Measurements from ENCODE around the gene GPR84. TPM values are rescaled to one million over a fixed set of nuclear protein-coding genes. Genes with fewer than 3 reads are reported as not detected.

The GPR84 gene
- total and polyA plus RNA-seq, 5 donors = 0.20 to 0.71 (median 0.40) TPM

DNA sequence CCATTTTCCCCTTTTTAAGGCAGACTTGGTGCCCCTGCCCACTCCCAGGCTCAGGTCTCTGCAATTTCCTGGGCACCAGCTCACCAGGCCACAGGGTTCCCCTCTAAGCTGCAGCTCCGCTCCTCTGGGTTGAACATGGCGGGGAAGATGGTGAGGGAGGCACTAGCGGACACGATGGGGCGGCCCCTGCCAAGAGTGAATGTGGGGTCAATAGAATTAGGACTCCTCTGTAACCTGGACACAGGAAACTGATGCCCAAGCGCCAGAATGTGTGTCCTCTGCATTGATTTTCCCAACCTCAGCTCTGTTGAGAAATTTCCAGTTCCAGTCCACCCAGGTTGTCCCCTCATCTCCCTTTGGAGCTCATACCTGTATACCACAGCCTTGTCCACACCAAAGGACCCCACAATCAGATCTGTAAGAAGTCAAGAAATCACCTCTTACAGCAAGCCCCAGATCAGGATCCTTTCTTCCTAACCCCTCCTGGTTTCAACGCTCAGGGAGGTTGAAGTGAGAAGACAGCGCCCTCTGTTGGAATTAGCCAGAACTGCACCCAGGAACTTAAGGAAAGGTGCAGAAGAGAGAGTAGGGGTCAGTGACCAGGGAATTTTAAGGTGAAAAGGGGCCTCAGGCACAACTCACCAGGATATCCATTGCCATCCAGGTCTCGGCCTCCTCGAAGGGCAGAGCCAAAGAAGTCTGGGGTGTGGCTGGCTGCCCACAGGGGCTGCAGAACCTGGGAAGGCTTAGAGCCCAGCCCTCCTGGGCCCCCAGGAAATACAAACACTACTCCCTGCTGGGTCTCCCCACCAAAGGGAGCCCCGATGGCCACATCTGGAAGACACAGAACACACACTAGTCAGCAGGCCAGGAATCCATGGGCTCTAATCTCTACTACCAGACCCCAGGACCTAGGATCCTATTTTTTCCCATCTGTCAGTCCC lies 40.0 kb upstream of the GPR84 start:
- 68% methylated on average over 11 of the region's 11 CpGs for WGBS
- H3K27ac ChIP-seq (ENCODE audit: low read length) = no peak overlapping the region
- no peaks in the 10 kb centered on the region for H3K9me3 ChIP-seq (ENCODE audit: control insufficient read depth, low read length)
- ATAC-seq (no peak), DNase-seq (peak in 1 of 3 donors; percentile 51)
- no peak overlapping the region for H3K4me3 ChIP-seq (ENCODE audit: low read length)
- intact Hi-C loops (cut with DNase I) = loop anchor here in 1 of 4 donors (5.0 kb wide), 1 partner anchor 33 kb away; no protein-coding TSS in a partner anchor
- H3K4me1 ChIP-seq (ENCODE audit: control insufficient read depth, insufficient read depth, low read length) = peaks cover 8% of the 10 kb centered on the region
- no peaks in the 10 kb centered on the region for H3K27me3 ChIP-seq (ENCODE audit: control insufficient read depth, insufficient read depth)

DNA sequence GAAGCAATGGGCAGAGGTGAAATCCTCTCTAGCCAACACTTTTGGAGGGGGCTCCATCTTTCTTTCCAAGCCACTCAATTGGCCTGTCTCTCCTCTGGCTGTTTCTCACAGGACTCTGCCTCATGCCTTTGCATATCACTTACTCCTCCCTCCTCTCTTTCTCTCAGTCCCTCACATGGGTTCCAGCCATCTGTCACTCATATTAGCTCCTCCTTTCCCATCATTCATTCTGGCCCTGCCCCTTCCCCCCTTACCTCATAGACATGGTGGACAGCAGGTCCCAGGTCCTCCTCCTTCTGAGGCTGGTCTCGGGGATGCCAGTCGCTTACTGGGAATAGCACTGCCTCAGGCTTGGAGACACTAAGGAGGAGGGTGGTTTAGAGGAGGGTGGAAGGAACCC lies 36.8 kb upstream of the GPR84 start:
- H3K27me3 ChIP-seq (ENCODE audit: control insufficient read depth, insufficient read depth) = no peaks in the 10 kb centered on the region
- no peak overlapping the region for H3K27ac ChIP-seq (ENCODE audit: low read length)
- intact Hi-C loops (cut with DNase I) = loop anchor here in 1 of 4 donors (5.0 kb wide), 1 partner anchor 36 kb away; no protein-coding TSS in a partner anchor

DNA sequence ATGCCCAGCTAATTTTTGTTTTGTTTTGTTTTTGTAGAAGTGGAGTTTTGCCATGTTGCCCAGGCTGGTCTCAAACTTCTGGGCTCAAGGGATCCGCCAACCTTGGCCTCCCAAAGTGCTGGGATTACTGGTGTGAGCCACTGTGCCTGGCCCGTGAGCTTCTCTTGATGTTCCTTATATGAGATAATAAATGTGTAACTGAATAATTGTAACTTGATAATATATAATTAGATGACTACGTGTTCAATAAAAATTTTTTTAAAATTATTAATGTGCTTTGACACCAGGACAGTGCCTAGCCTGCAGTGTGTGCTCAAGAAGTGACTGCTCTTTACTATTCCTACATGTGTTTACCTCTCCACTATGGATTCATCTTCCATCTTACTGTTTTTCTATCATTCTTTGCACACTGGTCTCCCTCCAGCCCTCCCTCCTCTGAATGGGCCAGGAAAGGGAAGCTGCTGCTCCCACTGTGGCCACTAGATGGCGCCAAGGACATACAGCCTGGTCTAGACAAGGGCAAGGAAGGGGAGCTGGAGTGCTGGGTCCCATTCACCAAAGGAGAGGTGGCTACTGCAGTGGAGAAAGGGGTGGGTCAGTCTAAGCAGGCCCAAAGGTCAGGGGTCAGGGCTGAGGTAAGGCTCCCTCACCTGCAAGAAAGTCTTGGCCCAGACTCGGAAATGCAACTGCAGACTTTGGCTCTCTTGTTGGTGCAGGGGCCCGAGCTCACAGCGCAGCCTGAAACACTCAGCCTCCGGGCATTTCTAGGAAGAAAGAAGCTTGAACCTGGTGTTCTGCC lies 34.9 kb upstream of the GPR84 start:
- no peak overlapping the region for H3K27ac ChIP-seq (ENCODE audit: low read length)
- 70% methylated on average over 8 of the region's 8 CpGs for WGBS
- intact Hi-C loops (cut with DNase I) = loop anchor here in 3 of 4 donors (1.0 to 5.0 kb wide), 3 partner anchors 38 to 40 kb away; no protein-coding TSS in a partner anchor
- H3K9me3 ChIP-seq (ENCODE audit: control insufficient read depth, low read length) = no peaks in the 10 kb centered on the region
- DNase-seq (peak; percentile 82 to 95 (median 94)), ATAC-seq (peak; percentile 76 to 77)
- no peak overlapping the region for H3K4me3 ChIP-seq (ENCODE audit: low read length)
- H3K27me3 ChIP-seq (ENCODE audit: control insufficient read depth, insufficient read depth) = no peaks in the 10 kb centered on the region
- H3K4me1 ChIP-seq (ENCODE audit: control insufficient read depth, insufficient read depth, low read length) = no peaks in the 10 kb centered on the region

More for the DNA sequence above, 36.8 kb upstream of the GPR84 start:
- Histone ChIP-seq H3K9me3 (ENCODE audit: control insufficient read depth, low read length) (no peaks in the 10 kb centered on the region), H3K4me1 (ENCODE audit: control insufficient read depth, insufficient read depth, low read length) (no peaks in the 10 kb centered on the region), H3K4me3 (ENCODE audit: low read length) (no peak overlapping the region)
- no peak for ATAC-seq
- DNase-seq = peak in 1 of 3 donors; percentile 38
- WGBS = 96% methylated on average over 2 of the region's 2 CpGs

DNA sequence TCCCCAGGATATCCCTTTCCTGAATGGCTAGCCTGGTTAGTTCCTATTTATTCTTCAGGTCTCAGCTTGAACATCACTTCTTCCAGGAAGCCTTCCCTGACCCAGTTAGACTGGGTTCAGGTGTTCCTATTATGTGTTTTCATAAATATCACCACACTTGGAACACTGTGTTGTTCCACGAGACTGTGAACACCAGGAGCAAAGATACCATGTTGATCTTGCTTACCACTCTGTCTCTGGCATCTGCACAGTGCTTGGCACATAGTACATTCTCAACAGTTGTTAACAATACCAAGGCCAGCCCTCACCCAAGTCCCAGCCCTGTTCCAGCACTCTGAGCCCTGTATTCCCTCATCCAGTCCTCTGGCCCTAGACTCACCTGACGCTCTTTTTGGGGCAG lies 33.9 kb upstream of the GPR84 start:
- H3K4me3 ChIP-seq (ENCODE audit: low read length) = no peak overlapping the region
- H3K27ac ChIP-seq (ENCODE audit: low read length) = no peak overlapping the region
- no peaks in the 10 kb centered on the region for H3K9me3 ChIP-seq (ENCODE audit: control insufficient read depth, low read length)
- no peaks in the 10 kb centered on the region for H3K4me1 ChIP-seq (ENCODE audit: control insufficient read depth, insufficient read depth, low read length)
- DNase-seq (no peak), ATAC-seq (no peak)
- intact Hi-C loops (cut with DNase I) = loop anchor here in 2 of 4 donors (2.0 to 5.0 kb wide), 2 partner anchors 39 to 41 kb away; no protein-coding TSS in a partner anchor
- H3K27me3 ChIP-seq (ENCODE audit: control insufficient read depth, insufficient read depth) = no peaks in the 10 kb centered on the region
- 96% methylated on average over 2 of the region's 2 CpGs for WGBS

DNA sequence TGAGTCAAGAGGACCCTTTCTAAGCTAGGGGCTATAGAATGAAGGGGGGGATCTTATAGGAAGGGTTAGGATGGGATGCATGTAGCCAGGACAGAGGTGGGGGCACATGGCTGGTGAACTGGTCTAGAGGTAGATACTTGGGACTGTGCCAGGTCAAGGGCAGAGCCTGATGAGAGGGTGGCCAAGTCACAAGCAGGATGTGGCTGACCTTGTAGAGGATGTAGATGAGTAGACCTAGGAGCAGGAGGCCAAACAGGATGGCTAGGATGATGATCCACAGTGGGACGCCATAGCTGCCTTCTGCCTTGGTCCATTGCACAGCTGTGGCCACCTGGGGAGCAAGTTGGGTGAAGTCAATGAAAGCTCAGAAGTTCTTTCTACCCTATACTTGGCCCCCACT lies 32.9 kb upstream of the GPR84 start:
- 88% methylated on average over 1 of the region's 1 CpG for WGBS
- intact Hi-C loops (cut with DNase I) = loop anchor here in 1 of 4 donors (5.0 kb wide), 1 partner anchor 40 kb away; no protein-coding TSS in a partner anchor
- ATAC-seq = no peak

DNA sequence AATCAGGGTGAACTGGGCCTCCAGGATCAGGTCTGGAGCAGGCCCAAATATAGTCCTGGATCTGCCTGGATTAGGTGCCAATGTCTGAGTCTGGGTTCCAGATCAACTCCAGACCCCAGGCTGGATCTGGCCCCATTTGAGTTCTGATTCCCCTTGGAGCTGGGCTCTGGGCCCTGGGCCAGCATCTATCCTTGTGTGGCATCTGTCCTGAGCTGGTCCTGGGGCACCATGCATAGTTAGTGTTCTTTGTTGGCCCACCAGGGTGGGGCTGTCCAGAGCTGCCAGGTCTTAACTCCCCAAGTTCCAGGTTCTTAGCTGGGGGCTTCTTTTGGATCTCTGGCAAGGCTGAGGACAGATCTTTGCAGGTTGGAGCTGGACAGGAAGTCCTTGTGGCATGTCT lies 31.3 kb upstream of the GPR84 start:
- intact Hi-C loops (cut with DNase I) = loop anchor here in 1 of 4 donors (5.0 kb wide), 1 partner anchor 42 kb away; no protein-coding TSS in a partner anchor
- H3K27me3 ChIP-seq (ENCODE audit: control insufficient read depth, insufficient read depth) = no peaks in the 10 kb centered on the region
- H3K4me1 ChIP-seq (ENCODE audit: control insufficient read depth, insufficient read depth, low read length) = no peaks in the 10 kb centered on the region
- peak in 1 of 3 donors; percentile 59 for DNase-seq
- H3K4me3 ChIP-seq (ENCODE audit: low read length) = no peak overlapping the region
- no peaks in the 10 kb centered on the region for H3K9me3 ChIP-seq (ENCODE audit: control insufficient read depth, low read length)
- H3K27ac ChIP-seq (ENCODE audit: low read length) = no peak overlapping the region
- no peak for ATAC-seq

More for the DNA sequence above, 32.9 kb upstream of the GPR84 start:
- no peaks in the 10 kb centered on the region for H3K27me3 ChIP-seq (ENCODE audit: control insufficient read depth, insufficient read depth)
- H3K27ac ChIP-seq (ENCODE audit: low read length) = no peak overlapping the region
- H3K4me1 ChIP-seq (ENCODE audit: control insufficient read depth, insufficient read depth, low read length) = no peaks in the 10 kb centered on the region
- H3K9me3 ChIP-seq (ENCODE audit: control insufficient read depth, low read length) = no peaks in the 10 kb centered on the region
- H3K4me3 ChIP-seq (ENCODE audit: low read length) = no peak overlapping the region
- no peak for DNase-seq

DNA sequence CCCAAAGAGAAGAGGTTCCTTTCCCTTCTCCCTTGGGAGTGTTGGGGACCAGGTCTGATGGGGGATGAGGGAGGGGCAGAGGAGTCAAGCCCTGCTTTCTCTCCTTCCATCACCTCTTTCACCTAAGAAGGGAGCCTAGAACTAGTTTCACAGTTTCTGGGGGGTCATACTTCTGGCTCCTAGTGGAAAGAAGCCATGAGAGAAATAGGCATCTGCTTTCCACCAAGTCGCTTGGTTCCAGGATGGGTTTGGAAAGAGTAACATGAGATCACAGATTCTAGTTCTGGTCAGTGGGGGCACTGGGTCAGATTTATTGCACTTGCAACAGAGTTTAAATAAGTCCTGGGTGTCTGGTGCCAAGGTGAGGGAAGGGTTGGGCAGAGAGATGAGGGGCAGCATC lies 30.7 kb upstream of the GPR84 start:
- WGBS = 85% methylated on average over 1 of the region's 1 CpG
- Histone ChIP-seq H3K27me3 (ENCODE audit: control insufficient read depth, insufficient read depth) (no peaks in the 10 kb centered on the region), H3K27ac (ENCODE audit: low read length) (no peak overlapping the region), H3K4me3 (ENCODE audit: low read length) (no peak overlapping the region), H3K4me1 (ENCODE audit: control insufficient read depth, insufficient read depth, low read length) (no peaks in the 10 kb centered on the region), H3K9me3 (ENCODE audit: control insufficient read depth, low read length) (no peaks in the 10 kb centered on the region)
- intact Hi-C loops (cut with DNase I) = loop anchor here in 1 of 4 donors (5.0 kb wide), 1 partner anchor 42 kb away; no protein-coding TSS in a partner anchor
- ATAC-seq = no peak
- no peak for DNase-seq

DNA sequence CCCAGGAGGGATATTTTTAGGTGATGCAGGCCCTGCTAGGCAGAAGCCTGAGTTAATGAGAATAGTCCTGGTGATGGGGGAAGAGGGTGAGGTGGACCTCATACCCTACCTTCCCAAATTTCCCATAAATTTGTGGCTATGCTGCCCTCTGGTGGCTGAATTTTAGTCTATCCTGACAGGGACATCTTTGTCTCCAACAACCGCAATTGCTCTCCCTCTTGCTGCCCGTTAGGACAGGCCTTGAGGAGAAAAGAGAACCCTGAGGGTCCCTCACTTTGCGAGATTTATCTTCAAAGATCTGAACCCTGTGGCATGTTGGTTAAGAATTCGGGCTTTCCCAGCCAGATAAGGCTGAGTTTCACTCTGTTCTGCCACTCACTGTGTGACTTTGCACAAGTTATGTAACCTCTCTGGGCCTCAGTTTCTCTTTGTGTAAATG lies 30.0 kb upstream of the GPR84 start:
- Histone ChIP-seq H3K27me3 (ENCODE audit: control insufficient read depth, insufficient read depth) (no peaks in the 10 kb centered on the region), H3K4me3 (ENCODE audit: low read length) (no peak overlapping the region), H3K27ac (ENCODE audit: low read length) (no peak overlapping the region), H3K4me1 (ENCODE audit: control insufficient read depth, insufficient read depth, low read length) (no peaks in the 10 kb centered on the region), H3K9me3 (ENCODE audit: control insufficient read depth, low read length) (no peaks in the 10 kb centered on the region)
- intact Hi-C loops (cut with DNase I) = no loop called here
- no peak for DNase-seq
- peak; percentile 5 to 26 for ATAC-seq
- 46% methylated on average over 4 of the region's 4 CpGs for WGBS

- no peak for DNase-seq
- 67% methylated on average over 3 of the region's 3 CpGs for WGBS
- no peak overlapping the region for H3K4me3 ChIP-seq (ENCODE audit: low read length)
- no peak overlapping the region for H3K27ac ChIP-seq (ENCODE audit: low read length)
- intact Hi-C loops (cut with DNase I) = no loop called here
- no peaks in the 10 kb centered on the region for H3K9me3 ChIP-seq (ENCODE audit: control insufficient read depth, low read length)
- no peaks in the 10 kb centered on the region for H3K4me1 ChIP-seq (ENCODE audit: control insufficient read depth, insufficient read depth, low read length)
- ATAC-seq = no peak
- no peaks in the 10 kb centered on the region for H3K27me3 ChIP-seq (ENCODE audit: control insufficient read depth, insufficient read depth)
Observed at GRCh38 chr12:54393743-54394142, 29.5 kb upstream of the GPR84 start.

DNA sequence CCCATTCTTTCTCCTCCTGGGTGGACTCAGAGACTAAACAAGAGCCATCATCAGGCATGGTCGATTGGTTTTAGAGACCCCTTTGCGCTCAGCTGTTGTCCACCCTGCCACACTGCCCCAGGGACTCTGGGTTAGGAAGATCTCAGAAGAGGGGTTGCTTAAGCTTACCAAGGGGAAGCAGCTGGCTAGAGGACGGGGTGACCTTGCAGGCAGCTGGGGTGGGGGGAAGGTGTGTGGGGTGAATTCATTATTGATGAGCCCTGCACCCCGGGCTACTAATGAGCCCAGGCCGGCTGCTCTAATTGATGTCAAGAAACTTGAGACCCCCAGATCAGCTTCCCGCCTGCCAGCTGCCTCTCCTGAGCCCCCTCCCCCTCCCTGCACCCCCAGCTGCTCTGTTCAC lies 28.9 kb upstream of the GPR84 start:
- ATAC-seq = no peak
- H3K27ac ChIP-seq (ENCODE audit: low read length) = no peak overlapping the region
- 77% methylated on average over 6 of the region's 6 CpGs for WGBS
- no peaks in the 10 kb centered on the region for H3K27me3 ChIP-seq (ENCODE audit: control insufficient read depth, insufficient read depth)
- no peak overlapping the region for H3K4me3 ChIP-seq (ENCODE audit: low read length)
- intact Hi-C loops (cut with DNase I) = no loop called here
- no peaks in the 10 kb centered on the region for H3K9me3 ChIP-seq (ENCODE audit: control insufficient read depth, low read length)
- H3K4me1 ChIP-seq (ENCODE audit: control insufficient read depth, insufficient read depth, low read length) = no peaks in the 10 kb centered on the region
- no peak for DNase-seq

All from right cardiac atrium (tissue), 5 donors.